GM10248 (cell line): ENCODE results near the gene ZNHIT1.
"Not testable (repeated sequence)": the region's sequence is repeated elsewhere in the genome, so short reads cannot be mapped to it uniquely, and the experiment has no call there.

Experiments used
- CTCF ChIA-PET: fragments of 300-600 bp; sonication (Branson Sonifier 250); formaldehyde crosslinking; extraction: SDS; loops from one replicate; lab custom pipeline; 2021; ENCODE audit warnings: antibody characterized with exemption; lab: Yijun Ruan, JAX
- POLR2A ChIA-PET: fragments of 350-650 bp; sonication (Branson Sonifier 250); formaldehyde crosslinking; extraction: SDS; loops from one replicate; lab custom pipeline; 2020; ENCODE audit warnings: antibody characterized with exemption; lab: Yijun Ruan, JAX
- DNase-seq: peaks from one replicate; pipeline ENCODE4 v3.0.0; 2012; ENCODE audit errors: extremely low spot score
- CTCF ChIP-seq: IDR thresholded peaks from 2 replicates; pipeline ENCODE4 v1.5.1; 2012; ENCODE audit warnings: mild to moderate bottlenecking, low read depth; ENCODE audit errors: extremely low read depth, missing control alignments, control extremely low read depth

ZNHIT1 gene

GRCh38 chr7:101186844-101187428 is 31.0 kb upstream of the ZNHIT1 start:
- TF ChIP-seq CTCF: no peak
- ChIA-PET CTCF (interaction anchor here (0.6 to 1.6 kb wide), 4 partner anchors 19 to 62 kb away, joined by 3 to 10 read pairs (median 4); no protein-coding TSS in a partner anchor), POLR2A (interaction anchor here (0.7 kb wide), 1 partner anchor 422 kb away, joined by 6 read pairs; no protein-coding TSS in a partner anchor)
- DNase-seq: no peak

GRCh38 chr7:101189109-101189508 is 28.9 kb upstream of the ZNHIT1 start:
- ChIA-PET CTCF (no interaction called here), POLR2A (no interaction called here)
- TF ChIP-seq CTCF: no peak
- DNase-seq: no peak

- no peak for DNase-seq
- ChIA-PET POLR2A (no interaction called here), CTCF (interaction anchor here (7.9 kb wide), 1 partner anchor 54 kb away, joined by 186 read pairs; no protein-coding TSS in a partner anchor)
- TF ChIP-seq CTCF: no peak
These were observed 22.1 kb upstream of the ZNHIT1 start for GRCh38 chr7:101195884-101196283.

GRCh38 chr7:101197991-101198390 is 20.0 kb upstream of the ZNHIT1 start:
- ChIA-PET CTCF (interaction anchor here (1.3 kb wide), 1 partner anchor 46 kb away, joined by 3 read pairs; no protein-coding TSS in a partner anchor), POLR2A (no interaction called here)
- DNase-seq: no peak
- no peak for TF ChIP-seq CTCF

- POLR2A ChIA-PET: no interaction called here
- no peak for TF ChIP-seq CTCF
- CTCF ChIA-PET: interaction anchor here (1.0 to 1.3 kb wide), 2 partner anchors 45 to 54 kb away, joined by 3 read pairs; no protein-coding TSS in a partner anchor
- DNase-seq: no peak
These were observed 19.5 kb upstream of the ZNHIT1 start for GRCh38 chr7:101198476-101198875.

- DNase-seq, POLR2A ChIA-PET: not testable (repeated sequence)
- CTCF ChIA-PET: interaction anchor here (1.0 to 1.3 kb wide), 3 partner anchors 8 to 55 kb away, joined by 3 read pairs; no protein-coding TSS in a partner anchor
These were observed 18.4 kb upstream of the ZNHIT1 start for GRCh38 chr7:101199522-101199921.

- POLR2A ChIA-PET: interaction anchor here (0.5 kb wide), 1 partner anchor 68 kb away, joined by 4 read pairs; no protein-coding TSS in a partner anchor
- CTCF ChIA-PET: interaction anchor here (0.8 to 5.9 kb wide), 4 partner anchors 8 to 90 kb away, joined by 3 to 41 read pairs (median 3); no protein-coding TSS in a partner anchor
- TF ChIP-seq CTCF: no peak
- no peak for DNase-seq
These were observed 17.5 kb upstream of the ZNHIT1 start for GRCh38 chr7:101200504-101200861.
